Measurements from ENCODE around the gene AFDN.
A peak's percentile ranks its signal among the peaks of the same experiment; 100 is the strongest.
"Not testable (repeated sequence)": the region's sequence is repeated elsewhere in the genome, so short reads cannot be mapped to it uniquely, and the experiment has no call there.

Gene AFDN

DNA sequence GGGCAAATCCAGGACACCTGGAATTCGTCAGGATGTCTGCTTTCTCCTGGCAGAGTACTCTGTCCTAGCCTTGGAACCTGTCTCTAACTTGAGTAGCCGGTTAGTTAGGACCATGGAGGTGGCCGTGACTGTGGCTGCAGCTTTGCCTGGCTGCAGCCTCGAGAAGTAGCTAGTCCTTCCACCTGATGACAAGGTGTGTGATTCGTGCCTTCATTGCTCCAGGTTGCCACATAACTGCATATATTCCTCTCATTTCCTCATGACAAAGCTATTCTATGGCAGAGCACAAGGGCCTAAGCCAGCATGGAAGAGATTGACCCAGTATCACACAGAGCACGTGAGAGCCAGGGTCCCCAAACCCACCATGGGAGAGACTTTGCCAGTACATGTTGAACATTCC is 130.9 kb downstream of the AFDN start:
- no peak for DNase-seq

DNA sequence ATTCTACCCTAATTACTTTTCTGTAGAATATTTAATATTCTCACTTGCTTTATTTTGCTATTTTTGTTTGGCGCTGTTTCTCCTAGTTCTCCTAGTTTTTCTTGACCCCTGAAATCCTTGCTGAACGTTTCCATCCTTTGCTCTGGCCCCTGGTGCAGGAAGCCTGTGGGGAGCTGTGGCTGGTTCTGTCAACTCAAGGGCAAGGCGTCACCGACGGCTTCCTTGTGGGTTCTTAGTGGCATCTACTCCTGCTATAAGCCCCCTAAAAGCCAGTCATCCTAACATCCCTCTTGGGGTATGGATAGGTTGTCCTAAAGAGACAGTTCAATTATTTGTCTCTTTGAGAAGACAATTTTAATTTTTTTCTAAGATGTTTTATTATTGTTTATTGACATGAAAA is 133.9 kb downstream of the AFDN start:
- no peak for DNase-seq

DNA sequence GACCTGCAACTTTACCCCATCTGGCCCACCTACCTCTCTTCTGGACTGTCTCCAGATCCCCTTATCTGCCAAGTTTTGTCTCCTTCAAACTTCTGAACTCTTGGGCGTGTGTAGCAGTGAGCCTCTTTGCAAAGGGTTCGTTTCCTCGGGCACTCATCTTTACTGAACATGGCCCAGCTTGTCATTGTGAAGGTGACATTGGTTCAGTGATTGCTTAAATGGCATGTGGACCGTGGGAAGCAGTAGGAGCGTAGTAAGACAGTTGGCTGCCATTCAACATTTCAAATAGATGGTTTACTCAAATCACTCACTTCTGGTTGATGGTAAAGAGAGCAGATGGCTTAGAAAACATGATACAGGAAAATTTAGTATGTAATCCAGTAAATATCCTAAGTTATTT is 136.0 kb downstream of the AFDN start:
- no peak for DNase-seq

DNA sequence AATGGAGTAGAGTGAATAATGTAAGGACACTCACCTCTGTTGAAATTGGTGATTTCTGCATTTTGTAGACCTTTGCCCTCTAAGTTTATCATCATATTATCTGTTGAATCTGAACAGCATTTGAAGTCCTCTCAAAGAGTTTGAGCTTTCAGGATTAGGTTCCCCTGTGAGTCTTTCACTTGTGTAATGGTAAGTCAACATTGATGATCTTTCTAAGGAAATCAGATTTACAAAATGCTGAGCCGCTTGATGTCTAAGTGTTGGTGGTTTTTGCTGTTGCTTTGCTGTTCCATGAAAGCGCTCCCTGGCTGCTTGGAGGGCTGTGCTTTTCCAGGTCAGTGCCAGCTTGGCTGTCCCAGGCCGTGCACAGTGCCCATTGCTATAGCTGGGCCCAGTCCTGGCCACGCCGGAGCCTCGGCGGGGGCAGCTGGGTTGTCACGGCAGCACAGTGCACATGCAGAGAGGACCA is 136.9 kb downstream of the AFDN start:
- peak in 4 of 14 donors; percentile 6 to 41 (median 10) for DNase-seq

DNA sequence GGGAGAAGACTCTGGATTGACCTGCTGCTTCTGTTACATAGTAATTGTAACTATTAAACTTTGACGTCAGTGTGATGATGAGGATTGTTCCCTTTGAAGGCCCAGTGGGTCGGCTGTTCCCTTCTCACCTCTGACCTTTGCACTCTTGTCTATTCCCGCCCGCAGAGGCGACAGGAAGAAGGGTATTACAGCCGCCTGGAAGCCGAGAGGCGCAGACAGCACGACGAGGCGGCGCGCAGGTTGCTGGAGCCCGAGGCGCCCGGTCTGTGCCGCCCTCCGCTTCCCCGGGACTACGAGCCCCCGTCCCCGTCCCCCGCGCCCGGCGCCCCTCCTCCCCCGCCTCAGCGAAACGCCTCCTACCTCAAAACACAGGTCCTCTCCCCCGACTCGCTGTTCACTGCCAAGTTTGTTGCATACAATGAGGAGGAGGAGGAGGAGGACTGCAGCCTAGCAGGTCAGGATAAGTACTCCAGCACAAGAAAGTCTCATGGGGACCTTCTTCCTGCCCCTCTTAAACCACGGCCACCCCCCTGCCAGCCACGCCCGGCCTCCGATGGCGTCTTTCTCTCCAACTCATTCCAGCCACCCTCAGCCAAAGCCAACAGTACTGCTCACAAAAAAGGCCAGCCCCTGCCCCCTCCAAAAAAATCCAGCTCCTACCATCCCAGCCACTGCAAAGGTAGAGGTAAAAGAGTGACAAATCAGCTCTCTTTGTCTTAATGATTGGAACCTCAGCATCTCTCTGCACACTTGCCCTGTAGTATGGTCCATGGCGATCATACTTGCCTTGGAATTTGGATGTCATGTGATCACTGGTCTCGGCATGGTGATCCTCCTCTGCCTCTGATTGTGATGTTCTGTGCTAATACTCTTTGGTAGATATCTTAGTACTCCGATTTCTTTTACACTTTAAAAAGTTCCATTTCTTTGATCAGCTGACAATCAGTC is 139.2 kb downstream of the AFDN start:
- no peak for DNase-seq

DNA sequence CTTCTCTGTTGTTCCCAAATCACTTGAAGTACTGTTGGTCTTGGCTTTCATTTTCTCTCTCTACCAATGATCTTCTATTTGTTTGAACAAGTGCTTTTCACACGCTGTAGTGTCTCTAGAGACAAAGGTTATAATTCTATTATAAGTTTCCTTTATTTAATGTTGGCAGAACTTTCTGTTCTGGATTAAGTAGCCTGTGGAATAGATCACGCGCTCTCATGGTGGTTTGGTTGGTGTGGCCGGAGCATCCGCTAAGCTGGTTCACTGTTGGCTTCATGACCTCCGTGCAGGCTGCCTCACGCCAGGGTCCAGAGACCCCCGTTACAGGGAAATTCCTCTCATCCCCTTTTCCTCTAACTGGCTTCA is 139.8 kb downstream of the AFDN start:
- DNase-seq = no peak

DNA sequence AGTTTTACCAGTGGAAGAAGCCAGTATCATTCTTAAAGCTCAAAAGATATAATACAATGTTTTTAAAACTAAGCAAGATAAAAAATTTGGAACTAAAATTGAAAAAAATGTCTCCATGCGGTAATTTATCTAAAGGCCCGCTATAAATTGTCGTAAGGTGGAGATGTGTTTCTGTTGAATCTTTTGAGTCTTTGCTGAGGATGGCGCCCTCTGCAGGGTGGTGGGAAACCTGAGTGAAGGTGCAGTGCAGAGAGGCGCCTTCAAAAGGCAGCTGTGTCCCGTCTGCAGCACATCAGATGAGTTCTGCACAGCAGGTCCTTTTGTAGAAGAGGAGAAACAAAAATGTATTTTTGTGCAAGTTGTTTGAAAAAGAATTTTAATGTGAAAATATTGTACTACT is 141.4 kb downstream of the AFDN start:
- no peak for DNase-seq

DNA sequence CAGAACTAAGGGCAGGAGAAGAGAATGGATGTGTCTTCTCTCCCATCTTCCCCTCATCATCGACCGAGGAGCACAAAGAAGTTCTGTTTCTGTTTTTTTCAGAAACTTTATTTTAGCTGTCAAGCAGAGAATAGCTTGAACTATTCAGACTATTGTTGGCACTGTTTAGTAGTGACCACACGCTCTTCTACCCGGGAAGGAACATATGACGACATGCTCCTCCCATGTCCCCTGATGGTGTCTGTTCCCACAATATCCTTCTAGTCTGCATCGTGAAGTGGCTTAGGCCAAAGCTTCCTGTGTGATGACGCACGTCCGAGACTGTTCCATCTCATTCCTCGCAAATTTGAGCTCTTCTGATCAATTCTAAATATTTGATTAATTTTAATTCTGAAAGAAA is 143.5 kb downstream of the AFDN start:
- DNase-seq = peak in 6 of 14 donors; percentile 6 to 17 (median 10)

DNA sequence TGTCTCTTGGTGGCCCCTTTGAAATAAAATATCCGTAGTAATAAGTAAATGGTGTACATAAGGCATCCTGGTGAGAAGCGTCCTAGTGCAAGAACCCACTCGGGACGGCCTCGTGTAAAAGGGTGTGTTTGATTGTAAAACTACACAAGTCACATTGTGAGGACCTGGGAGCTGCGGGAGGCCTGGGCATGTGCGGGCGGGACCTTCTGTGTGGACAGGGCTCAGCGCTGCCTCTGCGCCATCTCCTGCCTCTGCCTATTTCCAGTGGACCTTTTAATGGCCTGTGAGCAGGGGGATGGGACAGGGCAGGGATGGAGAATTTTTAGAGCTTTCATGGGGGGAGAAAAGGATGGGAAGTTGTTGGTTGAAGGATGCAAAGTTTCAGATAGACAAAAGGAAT is 145.5 kb downstream of the AFDN start:
- no peak for DNase-seq

DNA sequence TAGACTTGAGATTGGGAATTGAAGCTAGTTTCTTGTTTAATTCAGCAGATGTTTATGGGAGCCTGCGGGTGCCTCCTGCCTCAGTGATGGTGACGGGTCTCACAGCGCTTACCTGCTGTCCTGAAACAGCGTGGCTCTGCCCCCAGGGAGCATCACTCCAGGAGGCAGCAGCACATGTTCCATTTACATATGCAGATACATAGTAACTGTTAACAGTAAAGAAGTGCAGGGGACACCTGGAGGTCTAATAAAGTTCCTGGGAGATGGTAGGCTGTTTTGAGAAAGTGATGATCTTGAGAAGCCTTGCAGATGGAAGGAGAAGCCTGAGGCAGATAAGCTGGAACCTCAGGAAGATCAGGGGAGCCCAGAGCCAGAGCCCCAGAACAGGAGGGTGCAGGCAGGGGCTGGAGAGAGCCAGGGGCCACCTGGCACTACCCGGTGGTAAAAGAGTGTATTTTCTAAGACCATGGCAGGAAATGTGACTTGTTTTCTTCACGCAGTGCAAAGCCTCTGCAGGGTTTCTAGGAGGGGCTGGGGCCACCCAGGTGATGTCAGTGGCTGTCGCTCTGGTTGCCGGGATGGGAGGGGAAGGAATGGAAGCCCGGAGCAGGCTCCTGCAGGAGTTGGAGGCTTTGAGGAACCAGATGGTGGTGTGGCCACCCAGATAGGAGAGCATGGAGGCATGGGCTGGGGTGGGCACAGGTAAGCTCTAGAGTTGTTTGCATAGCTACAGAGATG is 146.6 kb downstream of the AFDN start:
- no peak for DNase-seq

DNA sequence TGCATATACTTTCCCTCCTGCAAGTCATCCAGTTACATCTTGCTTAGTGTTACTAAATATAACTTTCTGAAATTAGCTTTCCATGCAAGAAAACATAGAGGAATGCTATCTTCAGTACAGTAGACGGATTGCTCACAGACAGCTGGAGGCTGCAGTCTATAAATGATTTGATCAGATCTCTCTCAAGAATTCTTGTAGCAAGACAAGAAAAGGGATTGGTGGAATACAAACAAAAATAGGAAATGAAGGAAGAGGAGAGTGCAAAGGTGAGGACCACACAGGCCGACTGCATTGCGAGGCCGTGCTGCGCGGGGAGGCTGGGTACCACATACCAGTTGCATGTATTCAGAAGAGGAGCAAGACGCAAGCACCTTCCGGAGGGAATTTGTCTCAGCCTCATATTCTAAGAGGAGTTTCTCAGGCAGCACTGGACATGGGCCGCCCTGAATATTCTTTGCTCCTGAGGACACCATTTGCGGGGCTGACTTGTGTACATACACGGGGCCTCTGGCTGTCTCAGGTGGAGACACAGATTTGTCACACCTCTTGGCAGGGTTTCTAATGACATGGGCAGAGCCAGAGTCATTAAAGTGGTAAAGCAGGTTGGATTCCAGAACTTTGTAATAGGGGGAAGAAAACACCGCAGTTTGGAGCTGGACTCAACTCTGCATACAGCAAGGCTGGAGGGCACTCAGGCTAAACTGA is 148.1 kb downstream of the AFDN start:
- DNase-seq = no peak

DNA sequence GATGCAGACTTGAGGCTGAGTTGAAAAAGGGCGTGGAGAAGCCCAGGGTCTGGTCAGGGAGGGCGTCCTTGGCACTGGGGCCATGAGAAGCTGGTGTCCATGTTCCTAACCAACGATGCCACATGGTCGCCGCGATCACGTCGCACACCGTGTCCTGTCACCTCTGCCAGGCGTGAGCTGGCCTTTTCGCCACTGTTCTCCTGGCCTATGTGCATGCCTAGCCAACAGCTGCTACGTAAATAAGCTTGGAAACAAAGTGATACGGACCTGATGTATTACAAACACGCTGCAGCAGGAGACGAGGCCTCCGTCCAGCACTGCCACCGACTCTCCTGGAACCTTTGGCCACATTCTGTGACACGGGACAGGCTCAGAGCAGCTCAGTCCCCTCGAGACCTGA is 148.7 kb downstream of the AFDN start:
- no peak for DNase-seq

DNA sequence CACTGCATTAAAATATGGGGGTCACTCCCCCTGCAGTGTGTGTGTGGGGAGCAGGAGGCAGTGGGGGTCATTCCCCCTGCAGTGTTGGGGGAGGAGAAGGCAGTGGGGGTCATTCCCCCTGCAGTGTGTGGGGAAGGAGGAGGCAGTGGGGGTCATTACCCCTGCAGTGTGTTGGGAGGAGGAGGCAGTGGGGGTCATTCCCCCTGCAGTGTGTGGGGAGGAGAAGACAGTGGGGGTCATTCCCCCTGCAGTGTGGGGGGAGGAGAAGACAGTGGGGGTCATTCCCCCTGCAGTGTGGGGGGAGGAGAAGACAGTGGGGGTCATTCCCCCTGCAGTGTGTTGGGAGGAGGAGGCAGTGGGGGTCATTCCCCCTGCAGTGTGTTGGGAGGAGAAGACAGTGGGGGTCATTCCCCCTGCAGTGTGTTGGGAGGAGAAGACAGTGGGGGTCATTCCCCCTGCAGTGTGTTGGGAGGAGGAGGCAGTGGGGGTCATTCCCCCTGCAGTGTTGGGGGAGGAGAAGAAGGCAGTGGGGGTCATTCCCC is 149.5 kb downstream of the AFDN start:
- DNase-seq = not testable (repeated sequence)

DNA sequence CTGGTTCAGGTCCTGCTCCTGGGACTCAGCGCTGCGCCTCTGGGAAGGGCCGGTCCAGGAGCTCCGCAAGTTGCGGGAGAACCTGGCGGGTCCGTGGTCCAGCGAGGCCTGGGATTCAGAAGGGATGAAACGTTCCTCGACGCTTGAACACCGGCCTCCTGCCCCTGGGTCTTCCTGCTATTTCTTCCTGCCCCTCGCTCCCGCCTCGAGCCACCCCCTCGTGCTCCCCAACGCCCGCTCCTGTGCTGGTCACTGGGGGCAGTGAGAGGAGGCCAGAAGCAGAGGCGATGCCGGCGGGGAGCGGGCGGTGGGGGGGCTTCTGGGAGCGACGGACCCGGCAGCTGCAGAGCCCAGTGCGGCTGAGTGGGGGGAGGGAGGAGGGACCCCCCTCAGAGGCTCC is 150.0 kb downstream of the AFDN start:
- no peak for DNase-seq

DNA sequence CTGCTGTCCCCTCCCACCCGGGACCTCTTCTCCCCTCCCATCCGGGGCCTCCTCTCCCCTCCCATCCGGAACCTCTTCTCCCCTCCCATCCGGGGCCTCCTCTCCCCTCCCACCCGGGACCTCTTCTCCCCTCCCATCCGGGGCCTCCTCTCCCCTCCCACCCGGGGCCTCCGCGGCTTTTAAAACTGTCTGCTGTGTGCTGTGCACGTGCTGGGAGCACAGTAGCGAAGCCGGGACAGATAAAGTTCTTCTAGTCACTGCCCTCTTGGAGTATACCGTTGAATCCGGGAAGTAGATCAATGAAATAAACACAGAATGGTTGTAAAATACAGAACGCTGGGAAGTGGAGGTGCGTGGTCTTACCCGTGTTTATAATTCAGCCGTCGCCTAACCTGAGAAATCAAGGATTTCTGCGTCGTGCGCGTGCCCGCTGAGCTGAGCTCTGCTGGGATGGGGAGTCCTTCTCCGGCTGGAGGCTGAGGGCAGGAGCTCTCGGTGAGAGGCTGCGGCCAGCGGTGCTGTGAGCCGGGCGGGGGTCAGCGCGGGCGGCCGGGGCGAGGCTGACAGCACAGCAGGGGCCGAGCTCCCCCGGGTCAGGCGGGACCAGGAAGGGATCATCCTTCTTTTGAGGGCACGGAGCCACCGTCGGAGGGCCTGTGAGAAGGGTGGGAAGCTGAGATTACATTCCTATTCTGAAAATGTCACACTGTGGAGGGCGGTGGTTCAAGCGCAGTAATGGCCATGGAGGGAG is 151.2 kb downstream of the AFDN start:
- no peak for DNase-seq

DNA sequence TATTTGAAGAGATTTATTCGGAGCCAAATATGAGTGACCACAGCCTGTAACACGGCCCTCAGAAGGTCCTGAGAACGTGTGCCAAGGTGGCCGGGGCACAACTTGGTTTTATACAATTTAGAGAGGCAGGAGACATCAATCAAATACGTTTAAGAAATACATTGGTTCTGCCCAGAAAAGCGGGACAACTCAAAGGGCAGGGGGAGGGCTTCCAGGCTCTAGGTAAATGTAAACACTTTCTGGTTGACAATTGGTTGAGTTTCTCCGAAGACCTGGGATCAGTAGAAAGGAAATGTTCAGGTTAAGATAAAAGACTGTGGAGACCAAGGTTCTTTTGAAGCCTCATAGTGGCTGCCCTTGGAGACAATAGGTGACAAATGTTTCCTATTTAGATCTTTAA is 151.9 kb downstream of the AFDN start:
- DNase-seq = no peak

DNA sequence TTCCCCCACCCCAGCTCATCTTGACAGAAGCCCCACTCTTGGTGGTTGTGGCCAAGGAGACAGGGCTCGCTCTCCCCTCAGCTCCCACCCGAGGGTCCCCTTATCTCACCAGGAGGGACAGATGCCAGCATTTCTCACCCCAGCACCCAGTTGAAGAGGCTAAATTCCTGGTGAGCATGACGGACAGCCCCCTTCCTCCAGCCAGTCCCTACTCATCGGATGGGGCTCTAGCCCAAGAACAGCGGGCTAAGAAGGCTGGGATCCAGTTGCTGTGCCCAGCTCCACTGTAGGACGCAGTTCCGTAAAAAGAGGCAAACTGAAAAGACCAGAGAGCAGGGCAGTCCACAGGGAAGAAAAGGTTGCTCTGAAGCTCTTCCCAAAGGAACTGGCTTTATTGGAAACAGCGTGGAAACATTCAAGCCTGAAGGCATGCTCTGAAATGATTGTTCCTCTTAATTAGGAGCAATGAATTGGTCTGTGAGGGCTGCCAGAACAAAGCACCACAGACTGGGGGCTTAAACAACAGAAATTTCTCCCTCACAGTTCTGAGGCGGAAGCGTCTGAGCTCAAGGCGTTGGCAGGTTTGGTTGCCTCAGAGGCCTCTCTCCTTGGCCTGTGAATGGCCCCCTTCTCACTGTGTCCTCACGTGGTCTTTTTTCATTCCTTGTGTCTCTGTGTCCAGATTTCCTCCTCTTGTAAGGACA is 152.9 kb downstream of the AFDN start:
- no peak for DNase-seq

DNA sequence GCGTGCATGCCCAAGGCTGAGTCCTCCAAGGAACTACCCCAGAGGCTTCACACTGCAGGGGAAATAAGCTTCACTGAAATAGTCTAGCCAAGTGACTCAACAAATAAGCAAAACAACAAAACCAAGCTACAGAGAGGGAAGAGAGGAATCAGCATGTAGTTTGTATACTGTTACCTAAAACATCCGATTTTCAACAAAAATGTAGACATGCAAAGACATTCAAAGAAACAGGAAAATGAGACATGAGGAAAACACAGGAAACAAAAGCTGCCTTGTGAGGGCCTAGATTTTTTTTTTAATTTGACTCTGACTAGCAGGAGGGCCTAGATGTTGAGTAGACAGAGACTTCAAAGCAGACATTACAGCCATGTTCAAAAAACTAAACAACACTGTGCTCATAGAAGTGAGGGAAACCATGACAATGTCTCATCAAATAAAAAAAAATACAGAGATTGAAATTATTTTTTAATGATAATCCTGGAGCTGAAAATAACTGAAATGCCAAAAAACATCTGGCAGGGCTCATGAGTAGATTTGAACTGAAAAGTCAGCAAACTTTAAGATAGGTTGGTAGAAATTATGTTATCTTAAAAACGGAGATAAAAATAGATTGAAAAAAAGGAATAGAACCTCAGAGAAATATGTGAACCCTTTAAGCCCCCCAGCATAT is 154.3 kb downstream of the AFDN start:
- DNase-seq = no peak

DNA sequence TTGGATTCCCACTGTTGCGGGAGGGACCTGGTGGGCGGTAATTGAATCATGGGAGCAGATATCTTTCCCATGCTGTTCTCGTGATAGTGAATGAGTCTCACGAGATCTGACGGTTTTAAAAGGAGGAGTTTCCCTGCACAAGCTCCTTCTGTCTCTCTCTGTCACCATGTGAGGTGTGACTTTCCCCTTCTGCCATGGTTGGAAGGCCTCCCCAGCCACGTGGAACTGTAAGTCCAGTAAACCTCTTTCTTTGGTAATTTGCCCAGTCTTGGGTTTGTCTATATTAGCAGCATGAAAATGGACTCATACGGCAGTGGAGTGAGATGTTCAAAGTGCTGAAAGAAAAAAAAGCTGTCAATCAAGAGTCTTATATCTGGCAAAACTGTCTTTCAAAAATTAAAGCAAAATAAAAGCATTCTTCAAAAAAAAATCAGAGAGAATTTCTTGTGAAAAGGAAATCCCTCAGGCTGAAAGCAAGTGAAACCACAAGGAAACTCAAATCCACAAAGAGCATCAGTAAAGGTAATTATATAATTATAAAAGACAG is 155.3 kb downstream of the AFDN start:
- no peak for DNase-seq

DNA sequence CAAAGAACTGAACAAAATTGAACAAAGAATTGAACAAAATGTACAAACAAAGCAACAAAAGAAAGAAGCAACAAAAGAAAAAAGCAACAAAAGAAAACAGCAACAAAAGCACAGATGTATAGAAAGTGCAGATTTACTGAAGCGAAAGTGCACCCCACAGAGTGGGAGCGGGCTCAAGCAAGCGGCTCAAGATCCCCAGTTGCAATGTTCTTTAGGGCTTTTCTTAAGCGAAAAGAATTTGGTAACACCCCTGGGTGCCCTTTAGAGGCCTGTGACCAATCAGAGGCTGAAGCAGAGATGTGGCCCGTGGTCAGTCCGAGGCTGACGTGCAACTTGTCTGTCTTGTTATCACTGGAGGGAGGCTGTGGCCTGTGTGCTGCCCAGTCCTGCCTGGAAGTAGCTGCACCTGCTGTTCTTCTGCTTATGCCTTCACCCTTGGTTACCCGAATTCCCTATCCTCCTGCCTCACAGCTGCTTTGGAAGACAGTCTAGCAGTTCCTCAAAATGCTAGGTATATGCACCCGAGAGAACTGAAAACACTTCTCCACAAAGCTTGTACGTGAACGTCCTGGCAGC is 157.5 kb downstream of the AFDN start:
- no peak for DNase-seq

Data from C1 segment of cervical spinal cord (tissue), 14 donors.